PC-3 (cell line): ENCODE results near the gene TTC28. TPM values are rescaled to one million over a fixed set of nuclear protein-coding genes. Genes with fewer than 3 reads are reported as not detected.

Source experiments
- ATAC-seq: fragments of 200-7000 bp; cut with Tn5 transposase; 2 replicates; pipeline ENCODE4 v1.9.1; 2020; ENCODE audit warnings: mild to moderate bottlenecking, moderate library complexity
- BruUV-seq: library from RNA; stranded (reverse); fragments of 400-500 nt; replicated peaks from 2 replicates; lab custom pipeline; 2021; lab: Mats Ljungman, UMichigan
- CTCF ChIA-PET: fragments of 300-600 bp; sonication (Branson Sonifier 250); formaldehyde crosslinking; loops from one replicate; lab custom pipeline; 2022; ENCODE audit warnings: antibody characterized with exemption; lab: Charles Lee
- POLR2A ChIA-PET: fragments of 300-600 bp; sonication (Branson Sonifier 250); formaldehyde crosslinking; loops from one replicate; lab custom pipeline; 2022; ENCODE audit warnings: antibody characterized with exemption; ENCODE audit not compliant: unreplicated experiment; lab: Charles Lee
- DNase-seq: peaks from one replicate; pipeline ENCODE4 v3.0.0-alpha.2; 2015
- H2AFZ ChIP-seq: fragments of 300-600 bp; sonication (generic); 2 replicates; pipeline ENCODE4 v1.6.0; 2016; ENCODE audit warnings: antibody characterized with exemption, low read length
- H3F3A ChIP-seq: fragments of 300-600 bp; sonication (generic); one replicate; pipeline ENCODE4 v1.6.0; 2017; ENCODE audit warnings: antibody characterized with exemption, low read length, control low read depth, mild to moderate bottlenecking; ENCODE audit not compliant: unreplicated experiment
- H3K27ac ChIP-seq: fragments of 300-600 bp; sonication (generic); 2 replicates; pipeline ENCODE4 v1.5.1; 2016; ENCODE audit warnings: mild to moderate bottlenecking, low read length
- H3K27me3 ChIP-seq: fragments of 300-600 bp; sonication (generic); 2 replicates; pipeline ENCODE4 v1.6.1; 2016; ENCODE audit warnings: low read length, mixed read lengths
- H3K36me3 ChIP-seq: fragments of 300-600 bp; sonication (generic); 2 replicates; pipeline ENCODE4 v1.6.1; 2016; ENCODE audit warnings: low read depth, mixed run types, low read length, mixed read lengths
- H3K4me1 ChIP-seq: fragments of 300-600 bp; sonication (generic); 2 replicates; pipeline ENCODE4 v1.5.1; 2016; ENCODE audit warnings: low read length; ENCODE audit not compliant: insufficient read depth
- H3K4me2 ChIP-seq: fragments of 300-600 bp; sonication (generic); 2 replicates; pipeline ENCODE4 v1.6.0; 2016; ENCODE audit warnings: low read length
- H3K4me3 ChIP-seq: fragments of 300-600 bp; sonication (generic); 2 replicates; pipeline ENCODE4 v1.5.1; 2016; ENCODE audit warnings: mild to moderate bottlenecking, low read length, mixed read lengths
- H3K79me2 ChIP-seq: fragments of 300-600 bp; sonication (generic); 2 replicates; pipeline ENCODE4 v1.6.1; 2017; ENCODE audit warnings: low read length, mixed read lengths
- H3K9ac ChIP-seq: fragments of 300-600 bp; sonication (generic); 2 replicates; pipeline ENCODE4 v1.6.0; 2016; ENCODE audit warnings: mild to moderate bottlenecking, low read length
- H3K9me2 ChIP-seq: fragments of 300-600 bp; sonication (generic); replicated peaks from 2 replicates; pipeline ENCODE4 v1.6.1; 2016; ENCODE audit warnings: mixed run types, low read length, mixed read lengths
- H3K9me3 ChIP-seq: fragments of 300-600 bp; sonication (generic); 2 replicates; pipeline ENCODE4 v1.6.1; 2016; ENCODE audit warnings: low read length, mixed read lengths
- H4K20me1 ChIP-seq: fragments of 300-600 bp; sonication (generic); 2 replicates; pipeline ENCODE4 v1.6.1; 2016; ENCODE audit warnings: low read length, mixed read lengths
- EZH2 ChIP-seq: fragments of 300-600 bp; sonication (generic); IDR thresholded peaks from one replicate; pipeline ENCODE4 v1.6.1; 2017; ENCODE audit warnings: antibody characterized with exemption, mild to moderate bottlenecking, low read length; ENCODE audit not compliant: unreplicated experiment
- EZH2phosphoT487 ChIP-seq: fragments of 300-600 bp; sonication (generic); IDR thresholded peaks from 2 replicates; pipeline ENCODE4 v1.6.1; 2018; ENCODE audit warnings: mild to moderate bottlenecking, antibody characterized with exemption, low read length, borderline replicate concordance
- intact Hi-C: fragments of 100-400 bp; cut with micrococcal nuclease; formaldehyde crosslinking; loops from 2 replicates; pipeline ENCODE4 v1.9.0; 2023
- total RNA-seq: library from RNA; depleted of rRNA; stranded (reverse); fragments of >200 nt; gene quantifications from 2 replicates; pipeline ENCODE4 v1.2.3, GENCODE V29; 2014
- TF ChIP-seq, protein P1 (sequence below): fragments of 300-600 bp; sonication (generic); conservative IDR thresholded peaks from 2 replicates; pipeline ENCODE4 v1.5.1; 2017; ENCODE audit warnings: antibody characterized with exemption, low read depth, mild to moderate bottlenecking, low read length

TTC28 gene
- total RNA-seq, 1 experiment from 2014 or later: 6.3 TPM

DNA sequence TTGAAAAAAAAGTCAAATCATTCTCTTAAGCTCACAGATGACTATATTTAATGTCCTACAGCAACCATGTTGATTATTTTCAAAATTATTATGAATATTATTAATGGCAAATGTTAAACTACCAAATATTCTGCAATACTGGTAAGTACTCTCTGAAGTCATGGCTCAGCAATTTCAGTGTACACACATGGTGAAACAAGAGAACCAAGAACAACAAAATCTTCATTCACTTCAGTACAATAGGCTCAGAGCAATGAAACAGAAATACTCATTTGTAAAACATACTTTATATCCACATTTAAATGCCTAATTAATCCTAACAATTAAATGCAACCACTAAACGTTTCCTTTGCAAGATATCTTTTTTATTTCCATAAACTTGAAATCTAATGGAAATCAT, 347.2 kb downstream of the TTC28 start:
- Histone ChIP-seq H4K20me1 (no peaks in the 10 kb centered on the region), H3K79me2 (no peaks in the 10 kb centered on the region), H3K36me3 (no peaks in the 10 kb centered on the region), H3K27me3 (no peaks in the 10 kb centered on the region), H3K9me2 (no peaks in the 10 kb centered on the region), H3K4me2 (no peak overlapping the region), H3K4me1 (no peaks in the 10 kb centered on the region), H2AFZ (no peak overlapping the region), H3K4me3 (no peak overlapping the region), H3F3A (no peaks in the 10 kb centered on the region), H3K27ac (no peak overlapping the region), H3K9ac (no peak overlapping the region), H3K9me3 (no peaks in the 10 kb centered on the region)
- BruUV-seq: no TSS peak
- TF ChIP-seq EZH2phosphoT487: no peak
- no peak for TF ChIP-seq EZH2
- TF ChIP-seq, protein P1, sequence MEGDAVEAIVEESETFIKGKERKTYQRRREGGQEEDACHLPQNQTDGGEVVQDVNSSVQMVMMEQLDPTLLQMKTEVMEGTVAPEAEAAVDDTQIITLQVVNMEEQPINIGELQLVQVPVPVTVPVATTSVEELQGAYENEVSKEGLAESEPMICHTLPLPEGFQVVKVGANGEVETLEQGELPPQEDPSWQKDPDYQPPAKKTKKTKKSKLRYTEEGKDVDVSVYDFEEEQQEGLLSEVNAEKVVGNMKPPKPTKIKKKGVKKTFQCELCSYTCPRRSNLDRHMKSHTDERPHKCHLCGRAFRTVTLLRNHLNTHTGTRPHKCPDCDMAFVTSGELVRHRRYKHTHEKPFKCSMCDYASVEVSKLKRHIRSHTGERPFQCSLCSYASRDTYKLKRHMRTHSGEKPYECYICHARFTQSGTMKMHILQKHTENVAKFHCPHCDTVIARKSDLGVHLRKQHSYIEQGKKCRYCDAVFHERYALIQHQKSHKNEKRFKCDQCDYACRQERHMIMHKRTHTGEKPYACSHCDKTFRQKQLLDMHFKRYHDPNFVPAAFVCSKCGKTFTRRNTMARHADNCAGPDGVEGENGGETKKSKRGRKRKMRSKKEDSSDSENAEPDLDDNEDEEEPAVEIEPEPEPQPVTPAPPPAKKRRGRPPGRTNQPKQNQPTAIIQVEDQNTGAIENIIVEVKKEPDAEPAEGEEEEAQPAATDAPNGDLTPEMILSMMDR: no peak
- intact Hi-C loops: no loop called here
- ATAC-seq (no peak), DNase-seq (no peak)
- ChIA-PET CTCF (no interaction called here), POLR2A (no interaction called here)

DNA sequence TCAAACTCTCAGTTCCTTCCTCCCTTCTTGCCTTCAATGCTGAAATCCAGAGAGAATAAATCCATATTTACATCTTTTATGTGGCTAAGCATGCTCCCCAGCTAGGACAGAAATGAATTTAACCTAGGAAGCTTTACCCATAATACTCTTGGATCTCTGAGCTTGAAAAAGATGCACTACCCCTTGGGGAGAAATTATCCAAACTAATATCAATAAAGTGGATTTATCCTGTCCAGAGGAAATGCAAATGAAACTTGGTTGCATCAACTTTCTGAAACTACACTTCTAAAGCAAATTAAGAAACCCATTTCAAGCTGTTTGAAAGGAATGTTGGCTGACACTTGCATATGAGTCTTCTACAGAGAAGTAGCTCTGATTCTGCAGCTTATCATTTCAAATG, 347.9 kb downstream of the TTC28 start:
- Histone ChIP-seq H3K4me3 (no peak overlapping the region), H3K4me2 (no peak overlapping the region), H3K4me1 (no peaks in the 10 kb centered on the region), H3K9ac (no peak overlapping the region), H3K79me2 (no peaks in the 10 kb centered on the region), H3K36me3 (no peaks in the 10 kb centered on the region), H2AFZ (no peak overlapping the region), H3K27ac (no peak overlapping the region), H3K9me2 (no peaks in the 10 kb centered on the region), H4K20me1 (no peaks in the 10 kb centered on the region), H3K27me3 (no peaks in the 10 kb centered on the region), H3F3A (no peaks in the 10 kb centered on the region), H3K9me3 (no peaks in the 10 kb centered on the region)
- intact Hi-C loops: no loop called here
- BruUV-seq: no TSS peak
- POLR2A ChIA-PET: interaction anchor here (0.6 kb wide), 1 partner anchor 93 kb away, joined by 3 read pairs; no protein-coding TSS in a partner anchor
- CTCF ChIA-PET: no interaction called here
- no peak for ATAC-seq
- DNase-seq: no peak
- TF ChIP-seq EZH2phosphoT487 (no peak), EZH2 (no peak)
- TF ChIP-seq, protein P1: no peak

DNA sequence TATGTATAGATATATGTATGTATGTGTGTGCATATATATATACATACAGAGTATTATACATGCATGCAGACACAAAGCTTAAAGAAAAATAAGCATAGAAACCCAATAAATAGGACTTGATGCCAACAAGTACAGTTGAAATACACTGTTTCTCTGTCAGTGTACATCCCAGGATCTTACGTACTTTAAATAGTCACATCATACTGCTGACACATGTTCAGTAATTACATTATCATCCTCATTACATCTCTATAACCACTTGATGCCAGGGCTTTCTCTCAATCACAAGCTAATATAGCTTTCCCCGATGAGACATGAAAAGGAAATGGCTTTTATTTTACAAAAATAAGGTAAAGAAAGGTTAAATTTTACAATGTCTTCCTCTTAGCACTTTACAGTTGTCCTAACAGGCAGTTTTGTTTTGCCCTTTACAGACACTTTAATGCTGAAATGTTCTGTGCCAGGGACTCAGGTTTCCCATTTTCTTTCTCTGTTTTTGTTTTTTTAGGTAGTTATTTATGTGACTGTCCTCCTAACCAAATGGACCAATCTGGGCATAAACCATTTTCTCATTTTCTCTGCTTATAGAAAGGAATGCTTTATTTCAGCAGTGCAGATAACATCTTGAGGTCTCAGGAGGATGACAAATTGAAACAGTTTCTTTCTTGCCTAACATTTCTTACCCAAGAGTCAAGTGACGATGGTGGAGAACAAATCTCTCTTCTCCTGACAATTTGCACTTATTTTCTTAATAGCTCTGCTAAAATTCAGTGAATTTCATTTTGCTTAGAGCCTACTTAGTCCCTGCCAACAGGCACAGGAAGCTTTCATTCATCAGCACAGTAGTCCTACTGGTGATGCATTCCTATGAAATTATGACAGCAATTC, 350.2 kb downstream of the TTC28 start:
- Histone ChIP-seq H3K9me2 (no peaks in the 10 kb centered on the region), H3K4me1 (no peaks in the 10 kb centered on the region), H3K27ac (no peak overlapping the region), H3K36me3 (no peaks in the 10 kb centered on the region), H3F3A (no peaks in the 10 kb centered on the region), H4K20me1 (no peaks in the 10 kb centered on the region), H3K9ac (no peak overlapping the region), H3K9me3 (no peaks in the 10 kb centered on the region), H3K4me3 (no peak overlapping the region), H3K27me3 (no peaks in the 10 kb centered on the region), H3K4me2 (no peak overlapping the region), H3K79me2 (no peaks in the 10 kb centered on the region), H2AFZ (no peak overlapping the region)
- ChIA-PET CTCF (no interaction called here), POLR2A (interaction anchor here (0.6 kb wide), 1 partner anchor 257 kb away, joined by 4 read pairs; no protein-coding TSS in a partner anchor)
- TF ChIP-seq EZH2phosphoT487 (no peak), EZH2 (no peak)
- TF ChIP-seq, protein P1: no peak
- DNase-seq (no peak), ATAC-seq (no peak)
- intact Hi-C loops: no loop called here
- BruUV-seq: no TSS peak
